ENCODE data around the gene COIL.

GRCh38 chr17:56898874-56899273 lies 62.0 kb downstream of the COIL start:
- TF ChIP-seq CTCF (IDR thresholded peaks at IDR 0.05; ENCODE audit: low read depth, low read length, missing input control) (no peak), ATF3 (IDR thresholded peaks at IDR 0.05) (no peak)
- TF ChIP-seq, protein P1, sequence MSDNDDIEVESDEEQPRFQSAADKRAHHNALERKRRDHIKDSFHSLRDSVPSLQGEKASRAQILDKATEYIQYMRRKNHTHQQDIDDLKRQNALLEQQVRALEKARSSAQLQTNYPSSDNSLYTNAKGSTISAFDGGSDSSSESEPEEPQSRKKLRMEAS (IDR thresholded peaks at IDR 0.05) = no peak
